Anterior cingulate cortex (tissue), 58 donors: ENCODE results near the gene MBD4.
"Not testable (repeated sequence)": the region's sequence is repeated elsewhere in the genome, so short reads cannot be mapped to it uniquely, and the experiment has no call there.

Experiments used
- DNase-seq, 58 donors: peaks; one replicate each; lab custom pipeline; 2025; lab: John Stamatoyannopoulos, UW

MBD4 gene

GRCh38 chr3:129439817-129440617 lies at the start of gene MBD4, which contains the start of gene IFT122:
TSS of gene MBD4 (minus strand) at chr3:129439948. CDS start at chr3:129439833, 115 bp downstream.
TSS of gene IFT122 (plus strand) at chr3:129440224. CDS start at chr3:129440331, 107 bp downstream.
- DNase-seq: peak; percentile 87 to 99 (median 96)

- peak in 5 of 58 donors; percentile 3 to 44 (median 16) for DNase-seq
Measured at GRCh38 chr3:129489258-129489657, 49.5 kb upstream of the MBD4 start.

- peak in 2 of 58 donors; percentile 17 to 35 for DNase-seq
Measured at GRCh38 chr3:129487868-129488335, 48.2 kb upstream of the MBD4 start.

- DNase-seq: no peak
Measured at GRCh38 chr3:129487183-129487867, 47.6 kb upstream of the MBD4 start.

GRCh38 chr3:129486664-129487035 lies 46.9 kb upstream of the MBD4 start:
- no peak for DNase-seq

GRCh38 chr3:129485721-129486663 lies 46.2 kb upstream of the MBD4 start:
- peak in 35 of 58 donors; percentile 22 to 69 (median 41) for DNase-seq

- DNase-seq: not testable (repeated sequence)
Measured at GRCh38 chr3:129485146-129485545, 45.4 kb upstream of the MBD4 start.

- no peak for DNase-seq
Measured at GRCh38 chr3:129483870-129484269, 44.1 kb upstream of the MBD4 start.

- no peak for DNase-seq
Measured at GRCh38 chr3:129482721-129483120, 43.0 kb upstream of the MBD4 start.

- peak in 16 of 58 donors; percentile 12 to 47 (median 26) for DNase-seq
Measured at GRCh38 chr3:129481766-129482332, 42.1 kb upstream of the MBD4 start.

GRCh38 chr3:129481225-129481765 lies 41.5 kb upstream of the MBD4 start:
- DNase-seq: peak in 35 of 58 donors; percentile 10 to 67 (median 45)

- no peak for DNase-seq
Measured at GRCh38 chr3:129476586-129476985, 36.8 kb upstream of the MBD4 start.

- DNase-seq: no peak
Measured at GRCh38 chr3:129475863-129476262, 36.1 kb upstream of the MBD4 start.

GRCh38 chr3:129474984-129475804 lies 35.4 kb upstream of the MBD4 start:
- DNase-seq: no peak

- no peak for DNase-seq
Measured at GRCh38 chr3:129473769-129474152, 34.0 kb upstream of the MBD4 start.

- no peak for DNase-seq
Measured at GRCh38 chr3:129473067-129473768, 33.5 kb upstream of the MBD4 start.

- DNase-seq: no peak
Measured at GRCh38 chr3:129470861-129471260, 31.1 kb upstream of the MBD4 start.

GRCh38 chr3:129469026-129469425 lies 29.3 kb upstream of the MBD4 start:
- no peak for DNase-seq
